ENCODE data around the gene MED8.

Gene MED8

DNA sequence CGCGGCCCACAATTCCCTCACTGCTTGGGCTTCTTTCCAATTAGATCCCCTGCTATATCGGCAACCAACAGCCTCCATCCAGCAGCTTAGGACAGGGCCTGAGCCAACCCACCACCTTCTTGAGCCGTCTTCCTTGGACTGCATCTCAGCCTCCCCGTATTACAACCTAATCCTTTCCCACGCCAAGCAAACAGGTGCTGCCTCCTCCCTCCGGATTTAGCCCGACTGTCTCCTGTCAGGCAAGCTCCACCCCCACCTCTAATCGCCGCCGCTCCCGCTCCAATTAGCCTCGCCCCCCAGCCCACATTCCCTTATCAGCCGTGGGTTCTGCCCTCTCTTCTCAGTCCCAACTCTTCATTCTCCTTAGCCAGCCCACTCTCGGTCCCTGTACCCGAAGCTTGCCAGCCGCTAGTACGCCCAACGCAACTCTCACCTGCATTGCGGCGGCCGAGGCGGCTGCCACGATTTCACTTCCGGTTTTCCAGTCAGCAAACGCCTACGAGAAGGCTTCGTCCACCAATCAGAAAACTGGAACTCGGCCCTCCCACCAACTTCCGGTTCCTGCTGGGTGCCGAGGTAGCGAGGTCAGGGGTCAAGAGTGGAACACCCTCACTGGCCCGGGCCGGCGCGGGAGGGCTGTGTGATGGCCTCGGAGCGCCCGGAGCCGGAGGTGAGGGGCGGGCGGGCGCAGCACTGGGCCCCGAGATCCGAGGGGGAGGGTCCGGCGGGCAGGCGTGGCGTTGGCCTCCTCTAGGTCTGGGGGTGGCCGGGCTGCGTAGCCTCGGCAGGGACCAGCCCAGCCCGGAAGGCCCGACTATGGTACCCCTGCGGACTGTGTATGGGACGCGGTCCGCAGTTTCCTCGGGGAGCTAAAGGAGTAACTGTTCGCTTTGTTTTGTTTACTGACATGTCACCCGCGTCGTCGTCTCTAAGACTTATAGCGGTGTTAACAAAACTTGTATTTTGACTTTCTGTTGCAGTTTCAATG, at the start of gene MED8, which contains the start of gene SZT2:
MED8 (minus strand) TSS at position 475 of the 988 bp plus-strand sequence; CDS start at position 439, 36 bp downstream.
SZT2 (plus strand) TSS at position 574 of the 988 bp plus-strand sequence; CDS start at position 644, 70 bp downstream.
- DNase-seq (ENCODE audit: low read depth, low spot score): peak; percentile 99

- DNase-seq (ENCODE audit: low read depth, low spot score): no peak
Observed at GRCh38 chr1:43438953-43439581, 49.5 kb upstream of the MED8 start.

DNA sequence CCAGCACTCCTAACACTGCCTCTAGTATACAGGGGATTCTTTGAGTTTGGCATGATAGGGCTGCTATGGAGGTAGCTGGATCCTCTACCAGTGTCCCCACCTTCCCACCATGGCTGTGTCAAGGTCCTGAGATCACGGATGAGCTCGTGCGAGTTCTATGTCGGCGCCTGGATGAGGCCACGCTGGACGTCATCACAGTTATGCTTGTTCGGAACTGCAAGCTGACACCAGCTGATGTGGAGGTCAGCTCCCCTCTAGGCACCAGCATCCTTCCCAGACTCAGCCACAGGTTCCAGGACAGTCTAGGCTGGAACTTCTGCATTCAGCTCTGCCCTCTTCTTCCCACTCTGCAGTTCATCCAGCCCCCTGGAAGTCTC, 49.0 kb upstream of the MED8 start:
- no peak for DNase-seq (ENCODE audit: low read depth, low spot score)

GRCh38 chr1:43438006-43438405, 48.4 kb upstream of the MED8 start:
- no peak for DNase-seq (ENCODE audit: low read depth, low spot score)

GRCh38 chr1:43437031-43437973, 47.7 kb upstream of the MED8 start:
- DNase-seq (ENCODE audit: low read depth, low spot score): peak; percentile 35

GRCh38 chr1:43436371-43436770, 46.8 kb upstream of the MED8 start:
- no peak for DNase-seq (ENCODE audit: low read depth, low spot score)

DNA sequence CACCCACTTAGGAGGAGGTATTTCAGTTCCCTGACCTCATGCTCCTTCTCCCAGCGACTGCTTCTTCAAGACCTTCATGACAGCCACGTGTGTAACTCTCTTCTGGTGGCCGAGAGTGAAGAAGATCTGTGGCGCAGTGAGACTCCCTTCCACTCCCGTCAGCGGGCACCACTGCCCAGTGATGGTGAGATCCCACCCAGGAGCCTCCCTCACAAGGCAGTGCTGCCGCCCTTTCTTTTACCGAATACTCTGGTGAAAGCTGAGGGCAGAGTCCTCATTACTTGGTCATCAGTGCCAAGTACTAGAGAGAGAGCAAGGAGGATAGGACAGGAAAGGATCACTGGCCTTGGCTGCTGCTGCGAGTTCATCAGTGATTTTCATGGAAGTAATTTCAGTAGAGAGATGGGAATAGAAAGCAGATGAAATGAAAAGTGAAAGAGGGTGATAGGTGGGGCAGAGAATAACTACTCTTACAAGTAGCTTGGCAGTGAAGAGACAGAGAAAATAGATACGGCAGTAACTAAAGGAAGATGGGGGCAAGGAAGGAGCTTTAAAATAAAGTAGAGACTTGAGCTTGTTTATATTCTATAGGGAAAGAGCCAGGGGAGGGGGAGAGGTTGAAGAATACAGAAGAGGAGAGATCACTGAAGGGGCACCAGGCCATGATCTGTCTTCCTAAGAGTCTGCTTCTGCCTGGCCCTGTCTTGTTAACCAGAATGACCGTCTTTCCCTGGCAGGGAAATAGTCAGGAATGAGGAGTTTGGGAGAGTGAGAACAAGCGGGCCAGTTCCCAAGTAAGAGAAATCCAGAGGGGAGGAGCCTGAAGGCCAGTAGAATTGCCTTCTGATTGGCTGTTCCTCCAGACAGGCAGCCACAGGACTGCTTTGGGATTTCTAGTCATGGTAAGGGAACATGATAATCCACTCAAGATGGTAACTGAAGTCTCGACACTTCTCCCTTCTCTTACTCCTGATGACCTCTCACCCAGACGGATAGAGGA, 45.8 kb upstream of the MED8 start:
- DNase-seq (ENCODE audit: low read depth, low spot score): peak; percentile 15

DNA sequence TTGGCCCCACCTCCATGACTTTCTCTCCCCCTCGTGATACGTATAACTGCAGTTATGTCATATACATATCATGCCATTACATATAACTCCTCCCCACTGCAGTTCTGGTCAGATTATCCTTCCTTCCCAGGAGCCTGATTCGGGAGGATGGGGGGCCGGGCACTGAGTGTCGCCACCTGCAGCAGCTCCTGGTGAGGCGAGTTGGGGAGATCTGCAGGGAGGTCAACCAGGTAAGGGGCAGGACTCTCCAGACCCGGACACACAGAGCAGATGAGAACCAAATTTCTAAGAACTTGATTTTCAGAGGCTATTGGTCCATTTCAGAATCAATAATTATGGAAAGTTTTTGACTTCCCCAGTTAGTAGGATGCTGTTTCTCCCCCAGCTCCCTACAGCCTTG, 44.7 kb upstream of the MED8 start:
- DNase-seq (ENCODE audit: low read depth, low spot score): no peak

- DNase-seq (ENCODE audit: low read depth, low spot score): no peak
Observed at GRCh38 chr1:43432907-43433306, 43.3 kb upstream of the MED8 start.

DNA sequence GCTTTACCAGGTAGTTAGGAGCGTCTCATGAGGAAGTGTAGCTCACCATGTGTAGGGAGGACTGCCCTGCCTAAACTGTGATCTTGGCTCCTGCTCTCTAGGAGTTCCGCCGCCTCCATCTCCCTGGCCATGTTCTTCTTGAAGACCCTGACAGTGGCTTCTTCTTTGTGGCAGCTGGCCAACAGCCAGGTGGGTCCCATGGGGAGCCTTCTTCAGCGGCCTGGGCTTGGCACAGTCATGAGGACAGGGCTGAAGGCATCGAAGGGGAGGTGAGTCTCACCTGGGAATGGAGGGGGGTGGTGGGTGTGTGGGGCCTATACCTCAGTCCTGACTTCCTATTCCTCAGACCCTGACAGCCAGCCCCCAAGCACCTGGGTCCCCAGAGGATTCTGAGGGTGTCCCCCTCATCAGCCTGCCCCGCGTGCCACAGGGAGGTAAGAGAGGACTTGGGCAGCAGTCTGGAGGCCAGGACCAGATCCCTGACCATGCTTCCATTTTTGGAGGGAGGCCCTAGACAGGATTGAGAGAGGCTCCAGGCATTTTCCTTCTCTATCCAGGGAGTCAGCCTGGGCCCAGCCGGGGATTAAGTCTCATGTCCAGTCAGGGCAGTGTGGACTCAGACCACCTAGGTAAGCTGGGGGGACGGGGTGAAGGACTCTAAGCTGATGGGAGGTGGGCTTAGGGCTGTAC, 42.7 kb upstream of the MED8 start:
- no peak for DNase-seq (ENCODE audit: low read depth, low spot score)

- no peak for DNase-seq (ENCODE audit: low read depth, low spot score)
Observed at GRCh38 chr1:43431676-43432075, 42.1 kb upstream of the MED8 start.

DNA sequence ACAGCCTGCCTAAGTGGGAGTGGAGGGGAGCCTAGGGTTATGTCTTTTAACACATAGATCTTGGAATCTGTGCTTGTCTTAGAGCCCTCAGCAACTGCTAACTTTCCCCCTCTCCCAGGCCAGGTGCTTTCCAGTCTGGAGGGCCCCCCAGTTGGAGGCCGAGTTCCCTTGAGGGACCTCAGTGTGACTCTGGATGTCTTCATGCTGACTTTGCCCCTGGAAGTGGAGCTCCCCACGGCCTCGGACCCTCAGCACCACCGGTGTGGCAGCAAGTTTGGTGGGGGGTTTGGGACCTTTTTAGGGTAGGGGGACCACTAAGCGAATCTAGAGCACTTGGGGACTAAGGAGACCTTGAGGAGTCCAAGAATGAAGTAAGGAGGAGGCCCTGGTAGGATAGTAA, 41.2 kb upstream of the MED8 start:
- no peak for DNase-seq (ENCODE audit: low read depth, low spot score)

- no peak for DNase-seq (ENCODE audit: low read depth, low spot score)
Observed at GRCh38 chr1:43427941-43428340, 38.3 kb upstream of the MED8 start.

GRCh38 chr1:43427524-43427923, 37.9 kb upstream of the MED8 start:
- no peak for DNase-seq (ENCODE audit: low read depth, low spot score)

- no peak for DNase-seq (ENCODE audit: low read depth, low spot score)
Observed at GRCh38 chr1:43426221-43426620, 36.6 kb upstream of the MED8 start.

GRCh38 chr1:43425045-43425444, 35.4 kb upstream of the MED8 start:
- DNase-seq (ENCODE audit: low read depth, low spot score): no peak

GRCh38 chr1:43423672-43424550, 34.3 kb upstream of the MED8 start:
- no peak for DNase-seq (ENCODE audit: low read depth, low spot score)

DNA sequence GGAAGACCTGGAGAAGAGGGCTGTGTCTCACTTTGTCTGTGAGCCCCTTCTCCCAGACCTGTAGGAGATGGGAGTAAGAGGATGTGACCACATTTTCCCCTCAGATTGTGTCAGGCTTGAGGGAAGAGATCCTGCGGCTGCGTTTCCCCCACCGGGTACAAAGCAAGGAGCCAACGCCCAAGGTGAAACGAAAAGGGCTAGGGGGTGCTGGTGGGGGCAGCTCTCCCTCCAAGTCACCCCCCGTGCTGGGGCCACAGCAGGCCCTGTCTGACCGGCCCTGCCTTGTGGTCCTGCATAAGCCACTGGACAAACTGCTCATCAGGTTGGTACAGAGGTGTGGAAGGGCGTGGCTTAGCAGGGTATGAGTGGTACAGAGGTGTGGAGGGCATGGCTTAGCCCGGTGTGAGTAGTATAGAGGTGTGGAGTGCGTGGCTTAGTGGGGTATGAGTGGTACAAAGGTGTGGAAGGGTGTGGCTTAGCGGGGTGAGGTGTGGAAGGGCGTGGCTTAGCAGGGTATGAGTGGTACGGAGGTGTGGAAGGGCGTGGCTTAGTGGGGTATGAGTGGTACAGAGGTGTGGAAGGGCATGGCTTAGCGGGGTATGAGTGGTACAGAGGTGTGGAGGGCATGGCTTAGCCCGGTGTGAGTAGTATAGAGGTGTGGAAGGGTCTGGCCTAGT, 33.5 kb upstream of the MED8 start:
- DNase-seq (ENCODE audit: low read depth, low spot score): no peak

Measured in ELF-1 (cell line).